ENCODE results near the gene RARB.

The RARB gene

DNA sequence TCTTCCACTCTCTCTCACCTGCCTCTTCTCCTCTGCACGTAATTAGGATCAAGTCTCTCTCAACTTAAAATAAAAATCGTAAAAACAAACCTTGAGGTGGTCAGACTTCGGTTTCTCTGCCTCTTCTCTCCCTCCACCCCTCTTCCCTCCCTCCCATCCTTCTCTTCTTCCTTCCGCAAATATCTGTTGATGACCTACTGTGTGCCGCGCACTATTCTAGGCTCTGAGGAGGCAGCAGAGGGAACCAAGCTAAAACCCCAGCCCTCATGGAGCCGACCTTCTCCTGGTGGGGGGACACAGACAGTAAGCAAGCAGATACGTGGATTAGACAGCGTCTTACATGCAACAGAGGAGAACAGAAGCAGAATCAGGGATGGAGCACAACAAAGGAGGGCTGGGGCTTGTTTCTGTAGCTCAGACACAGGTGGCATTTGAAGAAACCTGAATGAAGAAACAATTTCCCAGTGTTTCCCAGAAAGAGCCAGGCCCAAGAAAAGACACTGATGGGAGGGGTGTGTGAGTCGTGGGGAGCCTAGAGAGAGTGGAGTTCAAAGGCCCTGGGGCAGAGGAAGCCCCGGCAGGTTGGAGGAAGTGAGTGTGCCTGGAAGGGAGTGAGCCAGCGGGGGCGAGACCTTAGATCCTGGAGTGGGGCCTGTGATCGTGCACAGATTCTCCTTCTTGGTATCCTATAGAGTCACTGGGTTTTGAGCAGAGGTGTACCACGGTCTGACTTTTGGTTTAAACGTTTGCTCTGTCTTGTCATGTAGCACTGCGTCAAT, 156.1 kb downstream of the RARB start:
- H3K27ac ChIP-seq = no peak overlapping the region
- H3K4me3 ChIP-seq = no peak overlapping the region
- DNase-seq (ENCODE audit: low spot score) = no peak
- TF ChIP-seq, protein P1, sequence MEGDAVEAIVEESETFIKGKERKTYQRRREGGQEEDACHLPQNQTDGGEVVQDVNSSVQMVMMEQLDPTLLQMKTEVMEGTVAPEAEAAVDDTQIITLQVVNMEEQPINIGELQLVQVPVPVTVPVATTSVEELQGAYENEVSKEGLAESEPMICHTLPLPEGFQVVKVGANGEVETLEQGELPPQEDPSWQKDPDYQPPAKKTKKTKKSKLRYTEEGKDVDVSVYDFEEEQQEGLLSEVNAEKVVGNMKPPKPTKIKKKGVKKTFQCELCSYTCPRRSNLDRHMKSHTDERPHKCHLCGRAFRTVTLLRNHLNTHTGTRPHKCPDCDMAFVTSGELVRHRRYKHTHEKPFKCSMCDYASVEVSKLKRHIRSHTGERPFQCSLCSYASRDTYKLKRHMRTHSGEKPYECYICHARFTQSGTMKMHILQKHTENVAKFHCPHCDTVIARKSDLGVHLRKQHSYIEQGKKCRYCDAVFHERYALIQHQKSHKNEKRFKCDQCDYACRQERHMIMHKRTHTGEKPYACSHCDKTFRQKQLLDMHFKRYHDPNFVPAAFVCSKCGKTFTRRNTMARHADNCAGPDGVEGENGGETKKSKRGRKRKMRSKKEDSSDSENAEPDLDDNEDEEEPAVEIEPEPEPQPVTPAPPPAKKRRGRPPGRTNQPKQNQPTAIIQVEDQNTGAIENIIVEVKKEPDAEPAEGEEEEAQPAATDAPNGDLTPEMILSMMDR (IDR thresholded peaks at IDR 0.05) = no peak

DNA sequence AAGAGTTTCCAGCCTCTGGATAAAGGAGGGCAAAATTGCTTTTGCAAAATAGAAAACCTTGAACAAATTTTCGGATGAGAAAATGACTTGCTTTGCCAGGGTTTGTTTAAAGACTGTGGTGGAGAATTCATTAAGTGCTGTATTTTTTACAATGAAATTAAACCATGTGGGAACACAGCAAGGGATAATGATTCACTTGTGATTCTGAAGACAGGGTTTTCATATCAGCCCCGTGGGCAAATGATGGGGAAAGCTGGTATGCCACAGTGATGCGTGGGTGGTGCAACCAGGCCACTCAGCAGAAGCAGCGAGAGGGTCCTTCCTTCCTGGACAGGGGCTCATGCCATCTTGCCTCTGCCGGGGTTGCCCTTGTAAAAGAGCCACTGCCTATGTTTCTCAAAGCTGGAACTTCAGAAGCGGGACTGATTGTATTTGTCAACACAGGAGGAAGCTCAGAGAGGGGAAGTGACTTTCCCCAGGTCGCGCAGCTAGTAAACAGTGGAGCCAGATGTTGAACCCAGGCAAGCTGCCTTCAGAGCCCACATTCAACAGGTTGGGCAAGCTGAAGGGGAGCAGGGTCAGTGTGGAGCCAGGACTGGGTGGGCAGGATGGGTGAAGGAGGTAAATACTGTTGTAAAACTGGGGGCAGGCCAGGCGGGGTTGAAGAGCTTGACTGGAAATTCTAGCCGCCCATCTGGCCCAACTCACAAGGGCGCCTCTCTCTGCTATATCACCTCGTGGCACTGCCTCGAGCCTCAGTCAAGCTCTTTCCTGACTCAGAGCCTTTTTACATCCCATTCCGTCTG, 157.5 kb downstream of the RARB start:
- DNase-seq (ENCODE audit: low spot score) = no peak
- TF ChIP-seq, protein P1 (IDR thresholded peaks at IDR 0.05) = no peak

DNA sequence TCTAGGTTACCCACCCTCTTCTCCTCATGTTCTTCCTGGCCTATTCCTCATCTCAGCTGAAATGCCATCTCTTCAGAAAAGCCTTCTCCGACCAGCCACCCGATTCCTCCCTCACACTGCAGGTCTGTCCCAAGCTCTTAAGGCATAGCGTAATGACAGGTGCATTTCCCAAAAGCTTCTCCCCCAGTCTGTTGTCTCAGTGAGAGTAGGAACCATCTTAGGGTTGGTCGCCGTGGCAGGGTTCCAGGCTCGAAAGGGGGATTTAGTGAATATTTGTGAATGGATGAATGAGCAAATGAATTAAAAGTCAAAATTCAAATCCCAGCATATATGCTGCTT, 158.1 kb downstream of the RARB start:
- no peak for DNase-seq (ENCODE audit: low spot score)
- TF ChIP-seq, protein P1 (IDR thresholded peaks at IDR 0.05) = no peak
- no peak overlapping the region for H3K27ac ChIP-seq
- no peak overlapping the region for H3K4me3 ChIP-seq

More for the DNA sequence above, 157.5 kb downstream of the RARB start:
- Histone ChIP-seq H3K27ac (no peak overlapping the region), H3K4me3 (no peak overlapping the region)

DNA sequence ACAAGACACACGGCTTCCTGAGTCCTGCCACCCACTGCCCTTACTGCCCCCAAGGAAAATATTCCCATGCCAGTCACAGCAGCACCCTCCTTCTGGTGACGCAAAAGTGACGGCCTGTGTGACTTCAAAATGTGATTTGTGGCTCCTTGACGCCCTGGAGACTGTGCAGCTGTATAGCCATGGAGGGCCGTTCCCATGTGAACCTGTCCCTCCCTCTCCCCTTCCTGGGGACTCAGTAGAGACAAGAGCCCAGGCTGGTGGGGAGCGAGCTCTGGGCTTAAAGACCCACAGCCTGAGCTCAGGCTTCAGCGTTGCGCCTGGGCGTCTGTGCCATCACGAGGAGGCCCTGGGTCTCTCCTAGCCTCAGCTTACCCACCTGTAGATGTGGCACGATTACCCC, 158.5 kb downstream of the RARB start:
- Histone ChIP-seq H3K4me3 (no peak overlapping the region), H3K27ac (no peak overlapping the region)
- TF ChIP-seq, protein P1 (IDR thresholded peaks at IDR 0.05) = no peak
- DNase-seq (ENCODE audit: low spot score) = no peak

DNA sequence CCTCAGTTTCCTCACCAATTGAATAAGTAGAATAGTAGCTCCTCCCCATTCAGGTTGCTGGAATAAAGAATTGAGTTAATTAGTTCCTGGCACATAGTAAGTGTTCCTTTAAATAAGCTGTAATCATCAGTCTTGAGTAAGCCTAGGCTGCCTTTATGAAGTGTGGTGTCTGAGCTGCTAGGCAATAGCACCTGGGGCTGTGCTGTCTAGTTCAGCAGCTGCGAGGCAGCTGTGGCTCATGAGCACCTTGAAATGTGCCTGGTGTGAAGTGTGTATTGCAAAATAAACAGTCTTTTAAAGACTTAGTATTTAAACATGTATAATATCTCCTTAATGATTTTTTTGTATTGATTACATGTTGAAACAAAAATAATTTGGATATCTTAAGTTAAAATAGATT, 159.0 kb downstream of the RARB start:
- TF ChIP-seq, protein P1 (IDR thresholded peaks at IDR 0.05) = no peak
- DNase-seq (ENCODE audit: low spot score) = no peak
- no peak overlapping the region for H3K4me3 ChIP-seq
- no peak overlapping the region for H3K27ac ChIP-seq

DNA sequence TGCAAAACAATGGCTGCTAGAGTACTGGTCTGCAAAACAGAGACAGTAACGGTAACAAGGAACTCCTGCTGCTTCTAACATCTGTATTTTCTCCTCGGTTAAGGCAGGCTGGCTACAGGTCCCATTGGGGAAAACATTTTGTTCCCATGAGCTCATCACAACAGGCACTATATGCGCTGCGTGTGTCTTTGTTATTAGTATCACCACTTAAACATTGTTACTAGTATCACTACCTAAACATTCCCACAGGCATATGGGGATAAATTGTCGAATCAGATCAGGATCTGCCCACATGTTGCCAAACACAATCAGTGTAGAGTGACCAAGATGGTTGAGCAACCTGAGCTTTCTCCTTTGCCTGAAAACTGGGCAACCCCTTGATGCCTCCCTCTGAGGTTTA, 159.5 kb downstream of the RARB start:
- DNase-seq (ENCODE audit: low spot score) = no peak
- Histone ChIP-seq H3K27ac (no peak overlapping the region), H3K4me3 (no peak overlapping the region)
- TF ChIP-seq, protein P1 (IDR thresholded peaks at IDR 0.05) = no peak

DNA sequence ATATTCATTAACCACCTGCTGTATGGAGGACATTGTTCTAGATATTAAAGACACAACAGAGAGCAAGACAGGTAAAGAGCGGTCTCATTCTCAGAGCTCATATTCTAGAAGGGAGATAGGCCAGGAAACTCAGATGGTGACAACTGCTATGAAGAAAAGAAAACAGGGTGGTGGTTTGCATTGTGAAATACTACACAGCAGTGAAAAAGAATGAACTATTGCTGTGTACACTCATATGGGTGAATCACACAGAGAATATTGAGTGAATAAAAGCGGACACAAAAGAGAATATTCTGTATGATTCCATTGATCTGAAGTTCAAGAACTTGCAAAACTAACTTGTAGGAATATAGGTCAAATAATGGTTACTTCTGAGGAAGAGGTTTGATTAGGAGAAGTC, 159.9 kb downstream of the RARB start:
- H3K4me3 ChIP-seq = no peak overlapping the region
- no peak overlapping the region for H3K27ac ChIP-seq
- TF ChIP-seq, protein P1 (IDR thresholded peaks at IDR 0.05) = no peak
- no peak for DNase-seq (ENCODE audit: low spot score)

Measured in coronary artery (tissue), 2 donors.